ENCODE results near the gene RIC8B. TPM values are rescaled to one million over a fixed set of nuclear protein-coding genes. Genes with fewer than 3 reads are reported as not detected.

The RIC8B gene
- total RNA-seq, 2 experiments from 2014 or later, result 10.7 to 11.3 TPM

- no peaks in the 10 kb centered on the region for H3K4me1 Mint-ChIP-seq
- intact Hi-C loops (cut with DNase I, micrococcal nuclease), result no loop called here
- H3K27me3 Mint-ChIP-seq, result no peaks in the 10 kb centered on the region
- no peak overlapping the region for H3K4me3 Mint-ChIP-seq
- H3K27ac Mint-ChIP-seq, result no peak overlapping the region
- CTCF ChIA-PET, result no interaction called here
- H3K36me3 Mint-ChIP-seq (ENCODE audit: low read depth), result peaks cover 7% of the 10 kb centered on the region
- H3K9me3 Mint-ChIP-seq (ENCODE audit: low read depth), result no peaks in the 10 kb centered on the region
- DNase-seq, result no peak
- ATAC-seq, result no peak
- POLR2A ChIA-PET, result no interaction called here
Measured at GRCh38 chr12:106814714-106815113, 40.2 kb downstream of the RIC8B start.

GRCh38 chr12:106815741-106816140, 41.3 kb downstream of the RIC8B start:
- DNase-seq, result no peak
- intact Hi-C loops (cut with DNase I, micrococcal nuclease), result no loop called here
- Mint-ChIP-seq H3K36me3 (ENCODE audit: low read depth) (peaks cover 7% of the 10 kb centered on the region), H3K9me3 (ENCODE audit: low read depth) (no peaks in the 10 kb centered on the region), H3K27me3 (no peaks in the 10 kb centered on the region), H3K27ac (no peak overlapping the region), H3K4me1 (no peaks in the 10 kb centered on the region), H3K4me3 (no peak overlapping the region)
- ChIA-PET CTCF (interaction anchor here (0.5 to 0.7 kb wide), 2 partner anchors 10 to 19 kb away, joined by 3 to 4 read pairs; no protein-coding TSS in a partner anchor), POLR2A (no interaction called here)
- no peak for ATAC-seq

- CTCF ChIA-PET, result interaction anchor here (0.7 kb wide), 1 partner anchor 20 kb away, joined by 4 read pairs; no protein-coding TSS in a partner anchor
- Mint-ChIP-seq H3K9me3 (ENCODE audit: low read depth) (no peaks in the 10 kb centered on the region), H3K4me1 (no peaks in the 10 kb centered on the region), H3K27me3 (no peaks in the 10 kb centered on the region), H3K36me3 (ENCODE audit: low read depth) (peaks cover 10% of the 10 kb centered on the region), H3K27ac (no peak overlapping the region), H3K4me3 (no peak overlapping the region)
- POLR2A ChIA-PET, result no interaction called here
- intact Hi-C loops (cut with DNase I, micrococcal nuclease), result no loop called here
- ATAC-seq (no peak), DNase-seq (no peak)
Measured at GRCh38 chr12:106816231-106816630, 41.7 kb downstream of the RIC8B start.

GRCh38 chr12:106819991-106820390, 45.5 kb downstream of the RIC8B start:
- Mint-ChIP-seq H3K4me1 (peaks cover 13% of the 10 kb centered on the region), H3K27me3 (no peaks in the 10 kb centered on the region), H3K4me3 (no peak overlapping the region), H3K27ac (no peak overlapping the region), H3K36me3 (ENCODE audit: low read depth) (peaks cover 11% of the 10 kb centered on the region), H3K9me3 (ENCODE audit: low read depth) (no peaks in the 10 kb centered on the region)
- DNase-seq (no peak), ATAC-seq (no peak)
- CTCF ChIA-PET, result no interaction called here
- POLR2A ChIA-PET, result interaction anchor here (0.6 kb wide), 1 partner anchor 429 kb away, joined by 3 read pairs; no protein-coding TSS in a partner anchor
- intact Hi-C loops (cut with DNase I, micrococcal nuclease), result no loop called here

GRCh38 chr12:106831699-106832098, 57.2 kb downstream of the RIC8B start:
- H3K9me3 Mint-ChIP-seq (ENCODE audit: low read depth), result no peaks in the 10 kb centered on the region
- intact Hi-C loops (cut with DNase I, micrococcal nuclease), result no loop called here
- DNase-seq (no peak), ATAC-seq (no peak)
- POLR2A ChIA-PET, result no interaction called here
- H3K4me1 Mint-ChIP-seq, result no peaks in the 10 kb centered on the region
- CTCF ChIA-PET, result interaction anchor here (0.6 kb wide), 2 partner anchors 25 to 704 kb away, joined by 3 read pairs; no protein-coding TSS in a partner anchor
- no peaks in the 10 kb centered on the region for H3K27me3 Mint-ChIP-seq
- H3K36me3 Mint-ChIP-seq (ENCODE audit: low read depth), result peaks cover 20% of the 10 kb centered on the region
- no peak overlapping the region for H3K27ac Mint-ChIP-seq
- H3K4me3 Mint-ChIP-seq, result no peak overlapping the region

- ChIA-PET CTCF (no interaction called here), POLR2A (no interaction called here)
- intact Hi-C loops (cut with DNase I, micrococcal nuclease), result no loop called here
- no peak for ATAC-seq
- H3K9me3 Mint-ChIP-seq (ENCODE audit: low read depth), result no peaks in the 10 kb centered on the region
- DNase-seq, result no peak
- H3K27ac Mint-ChIP-seq, result no peak overlapping the region
- no peaks in the 10 kb centered on the region for H3K27me3 Mint-ChIP-seq
- H3K4me3 Mint-ChIP-seq, result no peak overlapping the region
- peaks cover 6% of the 10 kb centered on the region for H3K36me3 Mint-ChIP-seq (ENCODE audit: low read depth)
- peaks cover 13% of the 10 kb centered on the region for H3K4me1 Mint-ChIP-seq
Measured at GRCh38 chr12:106837782-106838181, 63.3 kb downstream of the RIC8B start.

- Mint-ChIP-seq H3K4me1 (peaks cover 13% of the 10 kb centered on the region), H3K27ac (no peak overlapping the region), H3K9me3 (ENCODE audit: low read depth) (no peaks in the 10 kb centered on the region), H3K4me3 (no peak overlapping the region), H3K36me3 (ENCODE audit: low read depth) (peaks cover 4% of the 10 kb centered on the region), H3K27me3 (no peaks in the 10 kb centered on the region)
- ATAC-seq (no peak), DNase-seq (no peak)
- POLR2A ChIA-PET, result no interaction called here
- CTCF ChIA-PET, result interaction anchor here (0.6 to 1.2 kb wide), 2 partner anchors 63 to 81 kb away, joined by 3 read pairs; no protein-coding TSS in a partner anchor
- intact Hi-C loops (cut with DNase I, micrococcal nuclease), result no loop called here
Measured at GRCh38 chr12:106839333-106839732, 64.9 kb downstream of the RIC8B start.

GRCh38 chr12:106840243-106840642, 65.8 kb downstream of the RIC8B start:
- ATAC-seq, result no peak
- Mint-ChIP-seq H3K9me3 (ENCODE audit: low read depth) (no peaks in the 10 kb centered on the region), H3K27ac (no peak overlapping the region), H3K36me3 (ENCODE audit: low read depth) (peaks cover 2% of the 10 kb centered on the region), H3K4me1 (peaks cover 13% of the 10 kb centered on the region), H3K4me3 (no peak overlapping the region), H3K27me3 (no peaks in the 10 kb centered on the region)
- POLR2A ChIA-PET, result no interaction called here
- intact Hi-C loops (cut with DNase I, micrococcal nuclease), result loop anchor here (5.0 kb wide), 2 partner anchors 158 to 453 kb away; no protein-coding TSS in a partner anchor
- DNase-seq, result no peak
- CTCF ChIA-PET, result interaction anchor here (0.6 to 2.5 kb wide), 3 partner anchors 80 to 452 kb away, joined by 3 to 16 read pairs (median 4); no protein-coding TSS in a partner anchor

- H3K4me1 Mint-ChIP-seq, result peaks cover 13% of the 10 kb centered on the region
- no peaks in the 10 kb centered on the region for H3K9me3 Mint-ChIP-seq (ENCODE audit: low read depth)
- peaks cover 2% of the 10 kb centered on the region for H3K36me3 Mint-ChIP-seq (ENCODE audit: low read depth)
- H3K4me3 Mint-ChIP-seq, result no peak overlapping the region
- ChIA-PET CTCF (interaction anchor here (0.5 to 2.5 kb wide), 20 partner anchors 14 to 1427 kb away, joined by 3 to 16 read pairs (median 3); no protein-coding TSS in a partner anchor), POLR2A (no interaction called here)
- no peak overlapping the region for H3K27ac Mint-ChIP-seq
- DNase-seq (peak; percentile 44), ATAC-seq (peak; percentile 53)
- no peaks in the 10 kb centered on the region for H3K27me3 Mint-ChIP-seq
- intact Hi-C loops (cut with DNase I, micrococcal nuclease), result loop anchor here (1.0 to 5.0 kb wide), 3 partner anchors 159 to 455 kb away; no protein-coding TSS in a partner anchor
Measured at GRCh38 chr12:106841510-106842302, 67.2 kb downstream of the RIC8B start.

GRCh38 chr12:106845902-106846301, 71.4 kb downstream of the RIC8B start:
- no peak for DNase-seq
- POLR2A ChIA-PET, result no interaction called here
- H3K4me1 Mint-ChIP-seq, result peaks cover 8% of the 10 kb centered on the region
- H3K9me3 Mint-ChIP-seq (ENCODE audit: low read depth), result no peaks in the 10 kb centered on the region
- intact Hi-C loops (cut with DNase I, micrococcal nuclease), result no loop called here
- H3K27me3 Mint-ChIP-seq, result no peaks in the 10 kb centered on the region
- CTCF ChIA-PET, result no interaction called here
- no peak overlapping the region for H3K4me3 Mint-ChIP-seq
- peaks cover 7% of the 10 kb centered on the region for H3K36me3 Mint-ChIP-seq (ENCODE audit: low read depth)
- no peak for ATAC-seq
- H3K27ac Mint-ChIP-seq, result no peak overlapping the region

GRCh38 chr12:106847861-106848260, 73.4 kb downstream of the RIC8B start:
- intact Hi-C loops (cut with DNase I, micrococcal nuclease), result no loop called here
- H3K36me3 Mint-ChIP-seq (ENCODE audit: low read depth), result peaks cover 7% of the 10 kb centered on the region
- ChIA-PET CTCF (no interaction called here), POLR2A (no interaction called here)
- H3K9me3 Mint-ChIP-seq (ENCODE audit: low read depth), result no peaks in the 10 kb centered on the region
- ATAC-seq, result no peak
- no peak overlapping the region for H3K27ac Mint-ChIP-seq
- H3K4me3 Mint-ChIP-seq, result no peak overlapping the region
- peaks cover 4% of the 10 kb centered on the region for H3K4me1 Mint-ChIP-seq
- no peaks in the 10 kb centered on the region for H3K27me3 Mint-ChIP-seq
- DNase-seq, result no peak

- H3K36me3 Mint-ChIP-seq (ENCODE audit: low read depth), result peaks cover 7% of the 10 kb centered on the region
- ChIA-PET POLR2A (no interaction called here), CTCF (interaction anchor here (0.6 kb wide), 1 partner anchor 169 kb away, joined by 3 read pairs; no protein-coding TSS in a partner anchor)
- no peak for ATAC-seq
- no peak for DNase-seq
- H3K4me1 Mint-ChIP-seq, result peaks cover 12% of the 10 kb centered on the region
- intact Hi-C loops (cut with DNase I, micrococcal nuclease), result no loop called here
- H3K27ac Mint-ChIP-seq, result no peak overlapping the region
- no peak overlapping the region for H3K4me3 Mint-ChIP-seq
- no peaks in the 10 kb centered on the region for H3K27me3 Mint-ChIP-seq
- H3K9me3 Mint-ChIP-seq (ENCODE audit: low read depth), result no peaks in the 10 kb centered on the region
Measured at GRCh38 chr12:106851306-106851705, 76.8 kb downstream of the RIC8B start.
